ENCODE measurements around the gene AMOTL2.

DNA sequence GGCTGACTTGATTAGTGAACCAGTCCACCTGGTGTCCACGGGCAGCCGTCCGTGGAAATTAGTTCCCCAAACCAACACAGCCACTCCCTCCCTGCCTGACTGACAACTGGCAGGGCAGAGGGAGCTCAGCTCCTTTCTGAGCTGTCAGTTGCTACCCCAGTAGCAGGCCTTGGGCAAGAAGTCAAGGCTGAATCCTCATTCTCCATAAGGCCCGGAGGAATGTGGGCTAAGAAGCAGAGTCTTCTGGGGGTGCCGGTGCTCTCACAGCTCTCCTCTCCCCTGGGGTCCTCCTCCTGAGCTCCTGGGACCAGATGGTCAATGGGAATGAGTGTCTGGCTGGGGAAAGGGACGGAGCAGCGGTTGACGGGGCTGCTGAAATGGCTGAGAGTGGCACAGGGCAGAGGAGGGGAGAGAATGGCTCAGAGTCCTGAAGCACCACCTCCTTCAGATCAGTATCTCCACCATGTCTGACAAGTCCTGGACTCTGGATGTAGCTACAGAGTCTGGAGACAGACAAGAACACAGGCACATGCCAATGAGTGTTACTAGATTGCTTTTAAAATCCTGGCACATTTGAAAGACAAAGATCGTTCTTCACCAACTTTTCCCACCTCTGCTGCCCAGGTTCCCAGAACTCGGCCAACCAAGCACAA lies 16.9 kb downstream of the AMOTL2 start:
- TF ChIP-seq, protein P1, sequence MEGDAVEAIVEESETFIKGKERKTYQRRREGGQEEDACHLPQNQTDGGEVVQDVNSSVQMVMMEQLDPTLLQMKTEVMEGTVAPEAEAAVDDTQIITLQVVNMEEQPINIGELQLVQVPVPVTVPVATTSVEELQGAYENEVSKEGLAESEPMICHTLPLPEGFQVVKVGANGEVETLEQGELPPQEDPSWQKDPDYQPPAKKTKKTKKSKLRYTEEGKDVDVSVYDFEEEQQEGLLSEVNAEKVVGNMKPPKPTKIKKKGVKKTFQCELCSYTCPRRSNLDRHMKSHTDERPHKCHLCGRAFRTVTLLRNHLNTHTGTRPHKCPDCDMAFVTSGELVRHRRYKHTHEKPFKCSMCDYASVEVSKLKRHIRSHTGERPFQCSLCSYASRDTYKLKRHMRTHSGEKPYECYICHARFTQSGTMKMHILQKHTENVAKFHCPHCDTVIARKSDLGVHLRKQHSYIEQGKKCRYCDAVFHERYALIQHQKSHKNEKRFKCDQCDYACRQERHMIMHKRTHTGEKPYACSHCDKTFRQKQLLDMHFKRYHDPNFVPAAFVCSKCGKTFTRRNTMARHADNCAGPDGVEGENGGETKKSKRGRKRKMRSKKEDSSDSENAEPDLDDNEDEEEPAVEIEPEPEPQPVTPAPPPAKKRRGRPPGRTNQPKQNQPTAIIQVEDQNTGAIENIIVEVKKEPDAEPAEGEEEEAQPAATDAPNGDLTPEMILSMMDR (conservative IDR thresholded peaks at IDR 0.05; ENCODE audit: low read depth, low read length), result no peak
- TF ChIP-seq EZH2 (IDR thresholded peaks at IDR 0.05; ENCODE audit: low read length, unreplicated experiment), result no peak
- TF ChIP-seq EZH2phosphoT487 (IDR thresholded peaks at IDR 0.05; ENCODE audit: borderline replicate concordance, low read length), result no peak

All from PC-3 (cell line).